PC-3 (cell line): ENCODE measurements around the gene SLC9A6. TPM values are rescaled to one million over a fixed set of nuclear protein-coding genes. Genes with fewer than 3 reads are reported as not detected.
A peak's percentile ranks its signal among the peaks of the same experiment; 100 is the strongest.

Experiments
- ATAC-seq: fragments of 200-7000 bp; cut with Tn5 transposase; 2 replicates; pipeline ENCODE4 v1.9.1; 2020; ENCODE audit warnings: mild to moderate bottlenecking, moderate library complexity
- BruUV-seq: library from RNA; stranded (reverse); fragments of 400-500 nt; replicated peaks from 2 replicates; lab custom pipeline; 2021; lab: Mats Ljungman, UMichigan
- CTCF ChIA-PET: fragments of 300-600 bp; sonication (Branson Sonifier 250); formaldehyde crosslinking; loops from one replicate; lab custom pipeline; 2022; ENCODE audit warnings: antibody characterized with exemption; lab: Charles Lee
- POLR2A ChIA-PET: fragments of 300-600 bp; sonication (Branson Sonifier 250); formaldehyde crosslinking; loops from one replicate; lab custom pipeline; 2022; ENCODE audit warnings: antibody characterized with exemption; ENCODE audit not compliant: unreplicated experiment; lab: Charles Lee
- DNase-seq: peaks from one replicate; pipeline ENCODE4 v3.0.0-alpha.2; 2015
- H2AFZ ChIP-seq: fragments of 300-600 bp; sonication (generic); 2 replicates; pipeline ENCODE4 v1.6.0; 2016; ENCODE audit warnings: antibody characterized with exemption, low read length
- H3F3A ChIP-seq: fragments of 300-600 bp; sonication (generic); one replicate; pipeline ENCODE4 v1.6.0; 2017; ENCODE audit warnings: antibody characterized with exemption, low read length, control low read depth, mild to moderate bottlenecking; ENCODE audit not compliant: unreplicated experiment
- H3K27ac ChIP-seq: fragments of 300-600 bp; sonication (generic); 2 replicates; pipeline ENCODE4 v1.5.1; 2016; ENCODE audit warnings: mild to moderate bottlenecking, low read length
- H3K27me3 ChIP-seq: fragments of 300-600 bp; sonication (generic); 2 replicates; pipeline ENCODE4 v1.6.1; 2016; ENCODE audit warnings: low read length, mixed read lengths
- H3K36me3 ChIP-seq: fragments of 300-600 bp; sonication (generic); 2 replicates; pipeline ENCODE4 v1.6.1; 2016; ENCODE audit warnings: low read depth, mixed run types, low read length, mixed read lengths
- H3K4me1 ChIP-seq: fragments of 300-600 bp; sonication (generic); 2 replicates; pipeline ENCODE4 v1.5.1; 2016; ENCODE audit warnings: low read length; ENCODE audit not compliant: insufficient read depth
- H3K4me2 ChIP-seq: fragments of 300-600 bp; sonication (generic); 2 replicates; pipeline ENCODE4 v1.6.0; 2016; ENCODE audit warnings: low read length
- H3K4me3 ChIP-seq: fragments of 300-600 bp; sonication (generic); 2 replicates; pipeline ENCODE4 v1.5.1; 2016; ENCODE audit warnings: mild to moderate bottlenecking, low read length, mixed read lengths
- H3K79me2 ChIP-seq: fragments of 300-600 bp; sonication (generic); 2 replicates; pipeline ENCODE4 v1.6.1; 2017; ENCODE audit warnings: low read length, mixed read lengths
- H3K9ac ChIP-seq: fragments of 300-600 bp; sonication (generic); 2 replicates; pipeline ENCODE4 v1.6.0; 2016; ENCODE audit warnings: mild to moderate bottlenecking, low read length
- H3K9me2 ChIP-seq: fragments of 300-600 bp; sonication (generic); replicated peaks from 2 replicates; pipeline ENCODE4 v1.6.1; 2016; ENCODE audit warnings: mixed run types, low read length, mixed read lengths
- H3K9me3 ChIP-seq: fragments of 300-600 bp; sonication (generic); 2 replicates; pipeline ENCODE4 v1.6.1; 2016; ENCODE audit warnings: low read length, mixed read lengths
- H4K20me1 ChIP-seq: fragments of 300-600 bp; sonication (generic); 2 replicates; pipeline ENCODE4 v1.6.1; 2016; ENCODE audit warnings: low read length, mixed read lengths
- EZH2 ChIP-seq: fragments of 300-600 bp; sonication (generic); IDR thresholded peaks from one replicate; pipeline ENCODE4 v1.6.1; 2017; ENCODE audit warnings: antibody characterized with exemption, mild to moderate bottlenecking, low read length; ENCODE audit not compliant: unreplicated experiment
- EZH2phosphoT487 ChIP-seq: fragments of 300-600 bp; sonication (generic); IDR thresholded peaks from 2 replicates; pipeline ENCODE4 v1.6.1; 2018; ENCODE audit warnings: mild to moderate bottlenecking, antibody characterized with exemption, low read length, borderline replicate concordance
- intact Hi-C: fragments of 100-400 bp; cut with micrococcal nuclease; formaldehyde crosslinking; loops from 2 replicates; pipeline ENCODE4 v1.9.0; 2023
- total RNA-seq: library from RNA; depleted of rRNA; stranded (reverse); fragments of >200 nt; gene quantifications from 2 replicates; pipeline ENCODE4 v1.2.3, GENCODE V29; 2014
- TF ChIP-seq, protein P1 (sequence below): fragments of 300-600 bp; sonication (generic); conservative IDR thresholded peaks from 2 replicates; pipeline ENCODE4 v1.5.1; 2017; ENCODE audit warnings: antibody characterized with exemption, low read depth, mild to moderate bottlenecking, low read length

Gene SLC9A6
- total RNA-seq, 1 experiment from 2014 or later: 14.4 TPM

DNA sequence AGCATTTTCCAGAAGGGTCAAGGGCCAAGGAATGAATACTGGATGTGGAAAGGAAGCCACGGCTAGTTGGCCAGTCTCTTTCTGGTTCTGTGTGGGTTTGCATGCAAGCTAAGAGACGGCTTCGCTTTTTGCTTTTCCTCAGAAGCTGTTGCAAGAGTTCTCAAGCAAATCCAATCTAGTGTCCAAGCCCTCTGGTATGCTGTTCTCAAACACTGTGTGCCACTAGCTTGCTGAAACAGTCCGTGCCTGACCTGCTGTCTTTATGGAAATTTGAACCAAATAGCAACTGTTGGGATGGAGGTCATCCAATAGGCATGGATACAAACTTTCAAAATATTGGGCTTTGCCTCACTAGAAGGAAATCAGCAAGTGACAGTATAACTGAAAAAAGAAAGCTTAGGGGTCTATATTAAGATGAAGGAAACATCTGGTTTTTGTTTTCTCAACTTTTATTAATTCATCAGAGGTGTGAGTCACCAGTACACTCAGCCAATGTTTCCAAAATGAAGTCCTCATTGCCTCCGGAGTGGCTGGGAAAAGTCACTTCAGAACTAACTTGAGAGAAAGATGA is 70.5 kb downstream of the SLC9A6 start:
- peak; percentile 58 for ATAC-seq
- Histone ChIP-seq H3K9me3 (no peaks in the 10 kb centered on the region), H4K20me1 (no peaks in the 10 kb centered on the region), H3K27ac (peak overlapping the region; percentile 46), H3K27me3 (no peaks in the 10 kb centered on the region), H2AFZ (no peak overlapping the region), H3K4me2 (no peak overlapping the region), H3K4me1 (peaks cover 22% of the 10 kb centered on the region), H3F3A (no peaks in the 10 kb centered on the region), H3K36me3 (no peaks in the 10 kb centered on the region), H3K9me2 (no peaks in the 10 kb centered on the region), H3K9ac (peak overlapping the region; percentile 12; the same call in 1 of the 2 replicates), H3K79me2 (no peaks in the 10 kb centered on the region), H3K4me3 (no peak overlapping the region)
- TF ChIP-seq EZH2phosphoT487: no peak
- TF ChIP-seq, protein P1, sequence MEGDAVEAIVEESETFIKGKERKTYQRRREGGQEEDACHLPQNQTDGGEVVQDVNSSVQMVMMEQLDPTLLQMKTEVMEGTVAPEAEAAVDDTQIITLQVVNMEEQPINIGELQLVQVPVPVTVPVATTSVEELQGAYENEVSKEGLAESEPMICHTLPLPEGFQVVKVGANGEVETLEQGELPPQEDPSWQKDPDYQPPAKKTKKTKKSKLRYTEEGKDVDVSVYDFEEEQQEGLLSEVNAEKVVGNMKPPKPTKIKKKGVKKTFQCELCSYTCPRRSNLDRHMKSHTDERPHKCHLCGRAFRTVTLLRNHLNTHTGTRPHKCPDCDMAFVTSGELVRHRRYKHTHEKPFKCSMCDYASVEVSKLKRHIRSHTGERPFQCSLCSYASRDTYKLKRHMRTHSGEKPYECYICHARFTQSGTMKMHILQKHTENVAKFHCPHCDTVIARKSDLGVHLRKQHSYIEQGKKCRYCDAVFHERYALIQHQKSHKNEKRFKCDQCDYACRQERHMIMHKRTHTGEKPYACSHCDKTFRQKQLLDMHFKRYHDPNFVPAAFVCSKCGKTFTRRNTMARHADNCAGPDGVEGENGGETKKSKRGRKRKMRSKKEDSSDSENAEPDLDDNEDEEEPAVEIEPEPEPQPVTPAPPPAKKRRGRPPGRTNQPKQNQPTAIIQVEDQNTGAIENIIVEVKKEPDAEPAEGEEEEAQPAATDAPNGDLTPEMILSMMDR: no peak
- no peak for TF ChIP-seq EZH2
- ChIA-PET CTCF (no interaction called here), POLR2A (no interaction called here)
- intact Hi-C loops: no loop called here
- DNase-seq: peak; percentile 33
- no TSS peak for BruUV-seq

- DNase-seq (peak; percentile 26), ATAC-seq (peak; percentile 45)
- Histone ChIP-seq H3K9ac (no peak overlapping the region), H3K9me3 (no peaks in the 10 kb centered on the region), H3K4me3 (no peak overlapping the region), H3K27me3 (no peaks in the 10 kb centered on the region), H3F3A (no peaks in the 10 kb centered on the region), H3K27ac (peak overlapping the region; percentile 10; the same call in 1 of the 2 replicates), H2AFZ (no peak overlapping the region), H3K9me2 (no peaks in the 10 kb centered on the region), H3K36me3 (no peaks in the 10 kb centered on the region), H3K4me2 (0 out of 2 replicates have a peak overlapping the region, but pooled peaks have one; percentile 5), H3K79me2 (no peaks in the 10 kb centered on the region), H3K4me1 (peaks cover 22% of the 10 kb centered on the region), H4K20me1 (no peaks in the 10 kb centered on the region)
- intact Hi-C loops: no loop called here
- TF ChIP-seq EZH2phosphoT487 (no peak), EZH2 (no peak)
- TF ChIP-seq, protein P1: no peak
- no TSS peak for BruUV-seq
- ChIA-PET POLR2A (no interaction called here), CTCF (no interaction called here)
Measured at GRCh38 chrX:136057567-136057966, 72.3 kb downstream of the SLC9A6 start.

- Histone ChIP-seq H3K4me2 (no peak overlapping the region), H3F3A (no peaks in the 10 kb centered on the region), H3K9me2 (no peaks in the 10 kb centered on the region), H2AFZ (no peak overlapping the region), H3K79me2 (no peaks in the 10 kb centered on the region), H3K9me3 (no peaks in the 10 kb centered on the region), H3K36me3 (no peaks in the 10 kb centered on the region), H3K27me3 (no peaks in the 10 kb centered on the region), H3K27ac (no peak overlapping the region), H4K20me1 (no peaks in the 10 kb centered on the region), H3K4me1 (peaks cover 39% of the 10 kb centered on the region), H3K4me3 (no peak overlapping the region), H3K9ac (no peak overlapping the region)
- TF ChIP-seq EZH2: no peak
- TF ChIP-seq, protein P1: no peak
- no peak for TF ChIP-seq EZH2phosphoT487
- ATAC-seq (no peak), DNase-seq (no peak)
- CTCF ChIA-PET: no interaction called here
- intact Hi-C loops: no loop called here
- no TSS peak for BruUV-seq
- POLR2A ChIA-PET: no interaction called here
Measured at GRCh38 chrX:136059350-136059749, 74.1 kb downstream of the SLC9A6 start.
